ENCODE data around the gene SLC22A23. TPM values are rescaled to one million over a fixed set of nuclear protein-coding genes. Genes with fewer than 3 reads are reported as not detected.

The SLC22A23 gene
- total RNA-seq, 1 donor from 2014 or later = 0.95 TPM

DNA sequence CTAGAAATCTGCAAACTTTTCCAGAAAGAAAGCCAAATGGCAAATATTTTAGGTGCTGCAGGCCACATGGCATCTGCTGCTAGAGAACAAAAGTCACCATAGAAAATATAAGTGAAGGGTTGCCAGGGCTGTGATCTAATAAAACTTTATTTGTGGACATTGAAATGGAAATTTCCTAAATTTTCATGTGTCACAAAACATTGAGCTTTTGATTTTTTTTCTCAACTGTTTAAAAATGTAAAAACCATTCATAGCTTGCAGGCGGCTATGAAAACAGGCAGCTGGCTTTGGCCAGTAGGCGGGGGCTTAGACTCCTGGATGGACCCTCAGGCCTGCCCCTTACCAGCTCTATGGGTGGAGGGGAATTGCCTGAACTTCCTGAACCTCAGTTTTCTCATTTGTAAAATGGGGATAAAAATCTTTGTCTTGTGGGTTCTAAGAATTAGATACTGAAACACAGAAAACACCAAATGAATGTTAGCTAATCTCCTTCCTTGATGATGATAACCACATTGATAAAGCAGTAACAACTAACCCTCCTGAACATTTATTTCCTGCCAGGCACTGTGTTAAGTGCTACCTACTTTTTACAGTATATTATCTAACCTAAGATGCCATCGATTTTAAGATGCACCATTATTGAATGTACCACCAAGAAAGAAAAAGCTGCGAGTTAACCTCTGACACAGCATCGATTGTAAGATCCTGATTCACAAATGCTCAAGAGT, 85.5 kb downstream of the SLC22A23 start:
- TF ChIP-seq, protein P1, sequence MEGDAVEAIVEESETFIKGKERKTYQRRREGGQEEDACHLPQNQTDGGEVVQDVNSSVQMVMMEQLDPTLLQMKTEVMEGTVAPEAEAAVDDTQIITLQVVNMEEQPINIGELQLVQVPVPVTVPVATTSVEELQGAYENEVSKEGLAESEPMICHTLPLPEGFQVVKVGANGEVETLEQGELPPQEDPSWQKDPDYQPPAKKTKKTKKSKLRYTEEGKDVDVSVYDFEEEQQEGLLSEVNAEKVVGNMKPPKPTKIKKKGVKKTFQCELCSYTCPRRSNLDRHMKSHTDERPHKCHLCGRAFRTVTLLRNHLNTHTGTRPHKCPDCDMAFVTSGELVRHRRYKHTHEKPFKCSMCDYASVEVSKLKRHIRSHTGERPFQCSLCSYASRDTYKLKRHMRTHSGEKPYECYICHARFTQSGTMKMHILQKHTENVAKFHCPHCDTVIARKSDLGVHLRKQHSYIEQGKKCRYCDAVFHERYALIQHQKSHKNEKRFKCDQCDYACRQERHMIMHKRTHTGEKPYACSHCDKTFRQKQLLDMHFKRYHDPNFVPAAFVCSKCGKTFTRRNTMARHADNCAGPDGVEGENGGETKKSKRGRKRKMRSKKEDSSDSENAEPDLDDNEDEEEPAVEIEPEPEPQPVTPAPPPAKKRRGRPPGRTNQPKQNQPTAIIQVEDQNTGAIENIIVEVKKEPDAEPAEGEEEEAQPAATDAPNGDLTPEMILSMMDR (IDR thresholded peaks at IDR 0.05) = no peak
- H3K4me3 Mint-ChIP-seq = no peak overlapping the region
- intact Hi-C loops (cut with micrococcal nuclease) = no loop called here
- H3K27me3 Mint-ChIP-seq = peaks cover 8% of the 10 kb centered on the region
- no peaks in the 10 kb centered on the region for H3K9me3 Mint-ChIP-seq
- H3K27ac Mint-ChIP-seq = no peak overlapping the region
- ATAC-seq (ENCODE audit: low read depth) = no peak
- ChIA-PET POLR2A (no interaction called here), CTCF (interaction anchor here (0.6 kb wide), 1 partner anchor 91 kb away, joined by 3 read pairs; no protein-coding TSS in a partner anchor)
- no peak for DNase-seq
- H3K4me1 Mint-ChIP-seq = peaks cover 7% of the 10 kb centered on the region
- H3K36me3 Mint-ChIP-seq (ENCODE audit: low read depth) = no peaks in the 10 kb centered on the region

DNA sequence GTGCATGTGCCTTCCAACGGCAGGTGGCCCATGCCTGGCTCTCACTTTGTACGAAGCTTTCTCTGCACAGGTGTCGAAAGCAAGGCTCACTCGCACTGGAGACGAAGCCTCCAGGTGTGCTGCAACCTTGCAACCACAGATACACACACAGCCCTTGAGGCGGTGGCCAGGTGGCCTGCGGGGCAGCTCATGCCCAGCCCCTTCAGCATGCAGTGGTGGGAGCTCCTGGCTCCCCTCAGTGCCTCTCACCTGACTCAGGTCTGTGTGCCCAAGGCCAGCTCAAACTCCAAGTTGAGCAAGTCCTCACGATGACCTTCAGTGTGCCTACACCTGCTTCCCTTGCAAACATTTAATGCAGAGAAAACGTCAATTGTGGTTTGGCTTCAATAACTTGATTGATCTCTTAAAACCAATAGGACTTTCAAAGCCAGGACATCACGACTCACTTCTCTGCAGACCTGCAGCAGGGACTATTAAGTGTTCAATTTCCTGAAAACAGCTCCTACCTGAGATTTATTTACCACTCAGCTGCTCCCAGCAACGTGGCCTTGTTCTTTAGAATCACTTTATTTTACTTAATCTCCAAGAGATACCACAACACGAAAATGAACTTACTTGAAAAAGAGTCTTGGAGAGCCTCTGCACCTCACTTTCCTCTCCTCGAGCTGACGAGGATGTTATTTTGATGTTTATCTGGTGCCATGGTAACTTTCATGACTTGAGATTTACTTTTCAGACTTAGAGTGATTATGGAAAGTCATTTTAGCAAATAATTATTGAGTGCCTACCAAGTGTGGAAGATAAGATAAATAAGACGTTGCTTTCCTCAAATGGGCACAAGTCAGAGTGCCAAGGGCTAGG, 86.3 kb downstream of the SLC22A23 start:
- POLR2A ChIA-PET = no interaction called here
- Mint-ChIP-seq H3K27ac (no peak overlapping the region), H3K4me1 (peaks cover 7% of the 10 kb centered on the region), H3K4me3 (no peak overlapping the region), H3K27me3 (peaks cover 5% of the 10 kb centered on the region), H3K9me3 (no peaks in the 10 kb centered on the region), H3K36me3 (ENCODE audit: low read depth) (no peaks in the 10 kb centered on the region)
- CTCF ChIA-PET = no interaction called here
- no peak for ATAC-seq (ENCODE audit: low read depth)
- TF ChIP-seq, protein P1 (IDR thresholded peaks at IDR 0.05) = no peak
- DNase-seq = no peak
- intact Hi-C loops (cut with micrococcal nuclease) = no loop called here

DNA sequence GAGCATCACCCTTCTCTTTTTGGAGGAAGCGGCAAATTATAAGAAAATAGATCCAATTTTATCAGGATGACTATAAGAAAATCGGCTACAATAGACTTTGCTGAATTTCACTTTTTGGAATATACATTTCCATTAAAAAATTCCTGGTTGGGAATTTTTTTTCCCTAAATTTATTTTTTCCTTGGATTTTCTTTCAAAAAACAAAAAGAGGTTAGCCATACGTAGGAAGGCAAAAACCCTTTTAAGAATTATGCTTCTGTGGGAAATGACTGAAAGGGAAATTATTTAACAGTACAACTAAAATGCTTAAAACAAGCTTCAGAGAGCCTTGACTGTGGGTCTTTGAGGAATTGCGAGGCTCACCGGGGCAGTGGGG, 86.9 kb downstream of the SLC22A23 start:
- Mint-ChIP-seq H3K4me3 (no peak overlapping the region), H3K27ac (no peak overlapping the region), H3K4me1 (peaks cover 7% of the 10 kb centered on the region), H3K27me3 (peaks cover 5% of the 10 kb centered on the region), H3K36me3 (ENCODE audit: low read depth) (no peaks in the 10 kb centered on the region), H3K9me3 (no peaks in the 10 kb centered on the region)
- CTCF ChIA-PET = no interaction called here
- intact Hi-C loops (cut with micrococcal nuclease) = no loop called here
- TF ChIP-seq, protein P1 (IDR thresholded peaks at IDR 0.05) = no peak
- POLR2A ChIA-PET = no interaction called here
- DNase-seq (no peak), ATAC-seq (ENCODE audit: low read depth) (no peak)

DNA sequence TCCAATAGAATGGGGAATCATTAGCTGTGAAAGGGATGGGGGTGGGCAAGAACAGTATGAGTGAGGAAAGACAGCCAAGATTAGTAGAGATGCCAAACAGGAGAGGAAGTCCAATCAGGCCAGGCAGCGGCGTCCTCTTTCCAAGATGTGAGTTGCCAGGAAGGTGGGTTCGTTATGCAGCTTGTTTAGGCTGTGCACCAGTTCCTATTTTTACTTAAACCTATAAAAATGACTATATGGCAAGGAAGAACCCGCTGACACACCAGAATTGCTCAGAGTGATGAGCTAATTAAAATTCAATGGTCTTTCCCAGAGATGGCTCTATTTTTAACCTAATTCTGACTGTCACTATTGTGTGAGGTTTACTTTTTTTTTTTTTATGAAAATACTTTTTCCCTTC, 88.2 kb downstream of the SLC22A23 start:
- Mint-ChIP-seq H3K4me3 (no peak overlapping the region), H3K36me3 (ENCODE audit: low read depth) (no peaks in the 10 kb centered on the region), H3K9me3 (no peaks in the 10 kb centered on the region), H3K27me3 (peaks cover 11% of the 10 kb centered on the region), H3K4me1 (peaks cover 7% of the 10 kb centered on the region), H3K27ac (no peak overlapping the region)
- DNase-seq (no peak), ATAC-seq (ENCODE audit: low read depth) (no peak)
- POLR2A ChIA-PET = no interaction called here
- intact Hi-C loops (cut with micrococcal nuclease) = no loop called here
- TF ChIP-seq, protein P1 (IDR thresholded peaks at IDR 0.05) = no peak
- CTCF ChIA-PET = no interaction called here

DNA sequence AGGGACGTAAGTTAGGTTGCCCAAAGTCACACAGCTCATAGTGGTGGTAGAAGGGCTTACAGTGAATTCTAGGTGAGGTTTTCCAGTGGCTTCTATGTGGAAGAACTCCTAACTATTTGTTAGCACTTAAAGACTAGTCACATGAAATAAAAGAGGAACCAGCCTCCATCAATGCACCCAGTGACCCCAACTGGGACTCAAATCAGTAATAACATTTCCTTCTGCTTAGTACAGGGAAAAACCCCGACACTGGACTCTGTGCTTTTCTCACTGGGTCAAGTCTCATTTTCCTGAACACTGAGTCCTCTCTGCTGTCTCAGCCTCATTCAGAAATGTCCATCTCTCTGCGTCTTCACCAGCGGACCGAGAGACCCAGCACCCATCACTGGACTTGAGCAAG, 89.2 kb downstream of the SLC22A23 start:
- Mint-ChIP-seq H3K9me3 (no peaks in the 10 kb centered on the region), H3K36me3 (ENCODE audit: low read depth) (no peaks in the 10 kb centered on the region), H3K4me1 (peaks cover 7% of the 10 kb centered on the region), H3K4me3 (no peak overlapping the region), H3K27ac (no peak overlapping the region), H3K27me3 (peaks cover 11% of the 10 kb centered on the region)
- ATAC-seq (ENCODE audit: low read depth) (peak; percentile 25), DNase-seq (no peak)
- intact Hi-C loops (cut with micrococcal nuclease) = no loop called here
- CTCF ChIA-PET = no interaction called here
- POLR2A ChIA-PET = no interaction called here
- TF ChIP-seq, protein P1 (IDR thresholded peaks at IDR 0.05) = no peak

All from activated B cell treated with CpG ODN at 0.5 μM for 24 hours (primary cell).